Natural killer cell (primary cell): ENCODE results near the gene PPP2R5B. TPM values are rescaled to one million over a fixed set of nuclear protein-coding genes. Genes with fewer than 3 reads are reported as not detected.
"Not testable (repeated sequence)": the region's sequence is repeated elsewhere in the genome, so short reads cannot be mapped to it uniquely, and the experiment has no call there.

Experiments used
- ATAC-seq, 3 donors: fragments of 150-1000 bp in 2 of 3; fragments of 200-7000 bp in 1 of 3; cut with Tn5 transposase; 1 replicate in 1 of 3; 2 replicates in 2 of 3; pipeline ENCODE4 v1.10.0; 2021; ENCODE audit warnings: mild to moderate bottlenecking in 2 of 3, moderate library complexity in 2 of 3
- DNase-seq, 2 donors: peaks; one replicate each; pipeline versions ENCODE4 v3.0.0 to v3.0.0-alpha.2; 2013 to 2021; ENCODE audit warnings: mixed read lengths in 1 of 2
- H3K27ac ChIP-seq: one replicate; pipeline ENCODE4 v1.5.1; 2013; ENCODE audit warnings: mild to moderate bottlenecking, low read length
- H3K27me3 ChIP-seq: one replicate; pipeline ENCODE4 v1.6.1; 2013; ENCODE audit warnings: low read length; ENCODE audit not compliant: control insufficient read depth, insufficient read depth
- H3K36me3 ChIP-seq: one replicate; pipeline ENCODE4 v1.6.1; 2013; ENCODE audit warnings: low read length; ENCODE audit not compliant: control insufficient read depth, insufficient read depth
- H3K4me1 ChIP-seq: one replicate; pipeline ENCODE4 v1.6.1; 2013; ENCODE audit warnings: low read length; ENCODE audit not compliant: control insufficient read depth, insufficient read depth
- H3K4me3 ChIP-seq: one replicate; pipeline ENCODE4 v1.5.1; 2013; ENCODE audit warnings: low read length
- H3K9me3 ChIP-seq: one replicate; pipeline ENCODE4 v1.6.1; 2013; ENCODE audit warnings: low read length; ENCODE audit not compliant: control insufficient read depth, insufficient read depth
- H3K27ac Mint-ChIP-seq, 2 donors: one replicate each; pipeline ENCODE4 v1.8.0; 2022; ENCODE audit warnings: mild to moderate bottlenecking in 2 of 2, mixed read lengths in 2 of 2, moderate library complexity in 1 of 2
- H3K27me3 Mint-ChIP-seq, 2 donors: one replicate each; pipeline ENCODE4 v1.8.0; 2022; ENCODE audit warnings: low read depth in 2 of 2, mixed read lengths in 2 of 2
- H3K36me3 Mint-ChIP-seq: one replicate; pipeline ENCODE4 v1.8.0; 2022; ENCODE audit warnings: mixed read lengths
- H3K4me1 Mint-ChIP-seq, 2 donors: one replicate each; pipeline ENCODE4 v1.8.0; 2022; ENCODE audit warnings: mixed read lengths in 2 of 2
- H3K4me3 Mint-ChIP-seq: one replicate; pipeline ENCODE4 v1.8.0; 2022; ENCODE audit warnings: mild to moderate bottlenecking, moderate library complexity, mixed read lengths
- H3K9me3 Mint-ChIP-seq, 2 donors: one replicate each; pipeline ENCODE4 v1.8.0; 2022; ENCODE audit warnings: mixed read lengths in 2 of 2
- CTCF ChIP-seq: fragments of 200-600 bp; IDR thresholded peaks from one replicate; pipeline ENCODE4 v1.8.0; 2022; ENCODE audit warnings: antibody characterized with exemption
- WGBS: methylation state at CpG from one replicate; pipeline ENCODE4 v1.1.7; 2013; ENCODE audit warnings: missing lambda C conversion rate; ENCODE audit not compliant: insufficient coverage; 5-methylcytosine and 5-hydroxymethylcytosine counted together
- intact Hi-C: fragments of 100-400 bp; cut with micrococcal nuclease; formaldehyde crosslinking; loops from one replicate; pipeline ENCODE4 v1.14.2; 2022
- total RNA-seq, 4 donors: library from RNA; stranded (reverse); fragments of 120-200 nt in 1 of 4; gene quantifications; one replicate each; pipeline versions ENCODE4 v1.2.3 to v1.2.4, GENCODE V29; 2013 to 2022

The PPP2R5B gene
- total RNA-seq, 3 donors from 2014 or later (not counting 1 experiment from before 2014, with no cell fraction given), result 27.8 to 31.5 (median 28.5) TPM

- Histone ChIP-seq H3K27ac (no peak overlapping the region), H3K4me3 (no peak overlapping the region), H3K4me1 (peaks cover 22% of the 10 kb centered on the region), H3K9me3 (no peaks in the 10 kb centered on the region), H3K36me3 (no peaks in the 10 kb centered on the region), H3K27me3 (peaks cover 6% of the 10 kb centered on the region)
- Mint-ChIP-seq H3K36me3 (no peaks in the 10 kb centered on the region), H3K4me3 (no peak overlapping the region), H3K27me3 (peaks cover 8% of the 10 kb centered on the region in 2 donors), H3K4me1 (no peaks in the 10 kb centered on the region), H3K27ac (no peak overlapping the region), H3K9me3 (no peaks in the 10 kb centered on the region)
- DNase-seq (no peak), ATAC-seq (no peak)
- 71% methylated on average over 5 of the region's 5 CpGs for WGBS
- intact Hi-C loops, result no loop called here
- no peak for TF ChIP-seq CTCF
Observed at GRCh38 chr11:64974124-64974523, 49.6 kb downstream of the PPP2R5B start.

DNA sequence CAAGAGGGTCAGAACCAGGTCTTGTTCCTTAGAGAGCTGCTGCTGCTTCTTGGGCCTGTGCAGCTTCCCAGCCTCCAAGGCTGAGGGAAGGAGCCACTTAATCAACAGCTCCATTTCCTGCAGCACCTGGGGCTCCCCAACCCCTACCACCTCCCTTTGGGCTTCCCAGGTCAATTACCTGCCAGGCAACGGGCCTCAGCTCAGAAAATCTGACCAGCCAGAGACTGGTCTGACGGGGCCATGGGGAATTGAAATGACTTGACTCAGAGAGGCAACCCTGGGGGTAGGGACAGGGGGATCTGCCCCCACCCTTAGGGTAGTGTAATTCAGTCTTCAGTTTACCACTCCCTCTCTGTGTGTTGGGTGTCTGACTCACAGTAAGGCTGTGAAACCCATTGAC lies 52.2 kb downstream of the PPP2R5B start:
- no peaks in the 10 kb centered on the region for H3K27me3 Mint-ChIP-seq
- H3K27ac Mint-ChIP-seq, result no peak overlapping the region
- no peak for DNase-seq
- 82% methylated on average over 2 of the region's 2 CpGs for WGBS
- intact Hi-C loops, result no loop called here
- Histone ChIP-seq H3K36me3 (no peaks in the 10 kb centered on the region), H3K27me3 (peaks cover 5% of the 10 kb centered on the region), H3K4me3 (no peak overlapping the region), H3K27ac (no peak overlapping the region), H3K4me1 (peaks cover 18% of the 10 kb centered on the region), H3K9me3 (no peaks in the 10 kb centered on the region)
- H3K36me3 Mint-ChIP-seq, result no peaks in the 10 kb centered on the region
- ATAC-seq, result no peak
- no peaks in the 10 kb centered on the region for H3K9me3 Mint-ChIP-seq
- H3K4me1 Mint-ChIP-seq, result no peaks in the 10 kb centered on the region
- no peak overlapping the region for H3K4me3 Mint-ChIP-seq
- TF ChIP-seq CTCF, result no peak

DNA sequence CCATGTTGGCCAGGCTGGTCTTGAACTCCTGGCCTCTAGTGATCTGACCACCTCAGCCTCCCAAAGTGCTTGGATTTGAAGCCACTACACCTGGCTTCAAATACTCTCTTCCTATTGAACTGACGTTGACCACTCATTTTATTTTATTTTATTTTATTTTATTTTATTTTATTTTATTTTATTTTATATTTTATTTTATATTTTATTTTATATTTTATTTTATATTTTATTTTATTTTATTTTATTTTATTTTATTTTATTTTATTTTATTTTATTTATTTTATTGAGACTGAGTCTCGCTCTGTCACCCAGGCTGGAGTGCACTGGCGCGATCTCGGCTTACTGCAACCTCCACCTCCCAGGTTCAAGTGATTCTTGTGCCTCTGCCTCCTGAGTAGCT lies 58.9 kb downstream of the PPP2R5B start:
- 83% methylated on average over 3 of the region's 5 CpGs for WGBS
- H3K4me1 Mint-ChIP-seq, intact Hi-C loops, ATAC-seq, DNase-seq, H3K27me3 ChIP-seq, H3K9me3 ChIP-seq, H3K4me3 ChIP-seq, H3K4me3 Mint-ChIP-seq, H3K27ac ChIP-seq, H3K27ac Mint-ChIP-seq, H3K36me3 ChIP-seq, H3K27me3 Mint-ChIP-seq, H3K9me3 Mint-ChIP-seq, H3K4me1 ChIP-seq, H3K36me3 Mint-ChIP-seq: not testable (repeated sequence)

Other genes with a start within 250 kb of the PPP2R5B start
- gene NRXN2, start 201.5 kb upstream of the PPP2R5B start, total RNA-seq, result 1 to 10 TPM; 2.9 to 9.6 (median 7.7) TPM
- 100 to 1,000 TPM; 371 to 417 (median 394) TPM for gene RASGRP2, start 180.5 kb upstream of the PPP2R5B start, total RNA-seq
- 1 to 10 TPM; 4.1 to 8.4 (median 6.1) TPM for gene PYGM, start 164.7 kb upstream of the PPP2R5B start, total RNA-seq
- gene SF1, start 146.1 kb upstream of the PPP2R5B start, total RNA-seq, result 100 to 1,000 TPM; 841 to 864 (median 845) TPM
- gene MAP4K2, start 121.5 kb upstream of the PPP2R5B start, total RNA-seq, result 10 to 100 TPM; 38.3 to 40.6 (median 38.7) TPM
- 10 to 100 TPM; 29.3 to 42.2 (median 32.2) TPM for gene MEN1, start 114.1 kb upstream of the PPP2R5B start, total RNA-seq
- 10 to 100 TPM in 2 of 3 donors, 1 to 10 TPM in 1; 8.2 to 12.7 (median 10.7) TPM for gene CDC42BPG, start 80.0 kb upstream of the PPP2R5B start, total RNA-seq
- gene EHD1, start 46.1 kb upstream of the PPP2R5B start, total RNA-seq, result 100 to 1,000 TPM; 218 to 246 (median 225) TPM
- 100 to 1,000 TPM; 165 to 321 (median 259) TPM for gene ATG2A, start 7.5 kb upstream of the PPP2R5B start, total RNA-seq
- not detected for gene GPHA2, start 11.2 kb downstream of the PPP2R5B start, total RNA-seq
- not detected for gene MAJIN, start 47.4 kb downstream of the PPP2R5B start, total RNA-seq
- under 1 TPM in 1 of 3 donors, not detected in 2; 0.30 TPM for gene BATF2, start 72.3 kb downstream of the PPP2R5B start, total RNA-seq
- 10 to 100 TPM; 19.9 to 20.5 (median 20.2) TPM for gene ARL2, start 89.5 kb downstream of the PPP2R5B start, total RNA-seq
- gene SNX15, start 102.8 kb downstream of the PPP2R5B start, total RNA-seq, result 10 to 100 TPM; 16.9 to 28.1 (median 27.1) TPM
- gene SAC3D1, start 116.5 kb downstream of the PPP2R5B start, total RNA-seq, result 1 to 10 TPM; 2.0 to 3.5 (median 2.8) TPM
- 10 to 100 TPM; 41.6 to 54.1 (median 46.0) TPM for gene NAALADL1, start 133.9 kb downstream of the PPP2R5B start, total RNA-seq
- 1 to 10 TPM; 3.3 to 6.8 (median 3.8) TPM for gene CDCA5, start 159.4 kb downstream of the PPP2R5B start, total RNA-seq
- 10 to 100 TPM; 49.8 to 60.2 (median 50.8) TPM for gene ZFPL1, start 159.5 kb downstream of the PPP2R5B start, total RNA-seq
- 100 to 1,000 TPM; 180 to 197 (median 184) TPM for gene VPS51, start 171.5 kb downstream of the PPP2R5B start, total RNA-seq
- 10 to 100 TPM; 17.0 to 23.2 (median 18.6) TPM for gene TM7SF2, start 187.2 kb downstream of the PPP2R5B start, total RNA-seq
- 1 to 10 TPM; 5.6 to 6.8 (median 6.1) TPM for gene ZNHIT2, start 193.0 kb downstream of the PPP2R5B start, total RNA-seq
- 100 to 1,000 TPM; 724 to 977 (median 968) TPM for gene FAU, start 197.4 kb downstream of the PPP2R5B start, total RNA-seq
- 10 to 100 TPM; 36.8 to 37.5 (median 36.9) TPM for gene MRPL49, start 197.6 kb downstream of the PPP2R5B start, total RNA-seq
- gene SYVN1, start 209.8 kb downstream of the PPP2R5B start, total RNA-seq, result 100 to 1,000 TPM in 1 of 3 donors, 10 to 100 TPM in 2; 72.9 to 109 (median 90.2) TPM
- not detected for gene SPDYC, start 245.5 kb downstream of the PPP2R5B start, total RNA-seq